Upper lobe of left lung (tissue), 6 donors: Measurements from ENCODE around the gene TOR3A. TPM values are rescaled to one million over a fixed set of nuclear protein-coding genes. Genes with fewer than 3 reads are reported as not detected.

Experiments used
- ATAC-seq, 2 donors: fragments of 200-7000 bp; cut with Tn5 transposase; one replicate each; pipeline ENCODE4 v1.9.1; 2022; ENCODE audit warnings: mild to moderate bottlenecking in 2 of 2, moderate library complexity in 2 of 2; ENCODE audit not compliant: low FRiP score in 2 of 2
- DNase-seq, 2 donors: peaks; one replicate each; pipeline ENCODE4 v3.0.0-alpha.2; 2019 to 2020
- H3K27ac ChIP-seq, 4 donors: fragments of 200-600 bp; sonication (generic); one replicate each; pipeline ENCODE4 v1.5.1; 2016 to 2019
- H3K27me3 ChIP-seq, 4 donors: fragments of 200-600 bp; sonication (generic); one replicate each; pipeline ENCODE4 v1.5.1; 2017 to 2019
- H3K36me3 ChIP-seq, 4 donors: fragments of 200-600 bp; sonication (generic); one replicate each; pipeline ENCODE4 v1.5.1; 2016 to 2019
- H3K4me1 ChIP-seq, 4 donors: fragments of 200-600 bp; sonication (generic); one replicate each; pipeline ENCODE4 v1.5.1; 2018 to 2019
- H3K4me3 ChIP-seq, 4 donors: fragments of 200-600 bp; sonication (generic); one replicate each; pipeline ENCODE4 v1.5.1; 2017 to 2019; ENCODE audit warnings: mild to moderate bottlenecking in 2 of 4, moderate library complexity in 1 of 4
- H3K9me3 ChIP-seq, 4 donors: fragments of 200-600 bp; sonication (generic); one replicate each; pipeline ENCODE4 v1.5.1; 2018 to 2019
- EP300 ChIP-seq, 4 donors: sonication (generic); formaldehyde crosslinking; IDR thresholded peaks; one replicate each; pipeline ENCODE4 v1.5.1; 2017; ENCODE audit warnings: antibody characterized with exemption in 4 of 4, control low read depth in 2 of 4
- POLR2A ChIP-seq, 4 donors: fragments of 450-650 bp; IDR thresholded peaks; one replicate each; pipeline ENCODE4 v1.5.1; 2016 to 2017; ENCODE audit warnings: antibody characterized with exemption in 4 of 4, mild to moderate bottlenecking in 2 of 4
- POLR2AphosphoS5 ChIP-seq, 2 donors: sonication (generic); formaldehyde crosslinking; IDR thresholded peaks; one replicate each; pipeline ENCODE4 v1.5.1; 2017; ENCODE audit warnings: antibody characterized with exemption in 2 of 2
- WGBS, 2 donors: methylation state at CpG; one replicate each; pipeline ENCODE4 v1.1.5; 2017 to 2018; 5-methylcytosine and 5-hydroxymethylcytosine counted together
- total RNA-seq, 6 donors: library from RNA; depleted of rRNA in 4 of 6; stranded (reverse); fragments of >200 nt in 4 of 6; gene quantifications; one replicate each; pipeline versions ENCODE4 v1.1.0 to v1.2.1, GENCODE V29; 2016 to 2021
- TF ChIP-seq, protein P1 (sequence below), 6 experiments: fragments of 450-650 bp in 4 of 6; fragments of 200-600 bp in 2 of 6; sonication (generic) in 2 of 6; IDR thresholded peaks; one replicate each; pipeline ENCODE4 v1.5.1; 2016 to 2019; ENCODE audit warnings: antibody characterized with exemption in 6 of 6
- donor health status: DM: no; HTN: no; CAD: no; lungs with moderate emphysema.
- donor health status: DM: no; HTN: yes; CAD: no; lungs with severe emphysema.

TOR3A gene
- total RNA-seq, 6 donors from 2014 or later: 26.2 to 44.1 (median 29.5) TPM

DNA sequence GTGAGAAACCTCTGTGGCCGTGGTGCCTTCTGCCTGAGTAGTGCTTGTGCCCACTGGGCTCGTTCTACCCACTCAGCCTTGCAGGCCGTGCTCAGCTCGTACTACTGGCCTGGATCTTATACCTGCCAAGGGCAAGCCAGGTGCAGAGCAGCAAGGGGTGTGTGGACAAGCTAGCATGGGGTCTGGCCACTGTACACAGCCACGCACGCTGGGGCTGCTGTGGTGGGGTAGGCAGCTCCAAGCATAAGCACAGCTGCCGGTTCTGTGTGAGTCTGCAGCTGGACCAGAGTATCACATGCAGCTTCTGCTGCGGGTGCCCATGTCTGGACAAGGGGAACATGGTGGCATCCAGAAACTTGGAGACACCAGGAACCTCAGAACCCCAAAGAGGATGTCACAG, 39.8 kb upstream of the TOR3A start:
- no peak for TF ChIP-seq POLR2A (IDR thresholded peaks at IDR 0.05)
- TF ChIP-seq, protein P1, sequence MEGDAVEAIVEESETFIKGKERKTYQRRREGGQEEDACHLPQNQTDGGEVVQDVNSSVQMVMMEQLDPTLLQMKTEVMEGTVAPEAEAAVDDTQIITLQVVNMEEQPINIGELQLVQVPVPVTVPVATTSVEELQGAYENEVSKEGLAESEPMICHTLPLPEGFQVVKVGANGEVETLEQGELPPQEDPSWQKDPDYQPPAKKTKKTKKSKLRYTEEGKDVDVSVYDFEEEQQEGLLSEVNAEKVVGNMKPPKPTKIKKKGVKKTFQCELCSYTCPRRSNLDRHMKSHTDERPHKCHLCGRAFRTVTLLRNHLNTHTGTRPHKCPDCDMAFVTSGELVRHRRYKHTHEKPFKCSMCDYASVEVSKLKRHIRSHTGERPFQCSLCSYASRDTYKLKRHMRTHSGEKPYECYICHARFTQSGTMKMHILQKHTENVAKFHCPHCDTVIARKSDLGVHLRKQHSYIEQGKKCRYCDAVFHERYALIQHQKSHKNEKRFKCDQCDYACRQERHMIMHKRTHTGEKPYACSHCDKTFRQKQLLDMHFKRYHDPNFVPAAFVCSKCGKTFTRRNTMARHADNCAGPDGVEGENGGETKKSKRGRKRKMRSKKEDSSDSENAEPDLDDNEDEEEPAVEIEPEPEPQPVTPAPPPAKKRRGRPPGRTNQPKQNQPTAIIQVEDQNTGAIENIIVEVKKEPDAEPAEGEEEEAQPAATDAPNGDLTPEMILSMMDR (IDR thresholded peaks at IDR 0.05): no peak
- no peak for TF ChIP-seq POLR2AphosphoS5 (IDR thresholded peaks at IDR 0.05)
- TF ChIP-seq EP300 (IDR thresholded peaks at IDR 0.05): no peak
- peaks cover 0 to 18% (median 8%) of the 10 kb centered on the region in 4 donors for H3K4me1 ChIP-seq
- WGBS, 2 donors: 96 to 97% methylated on average over 6 to 8 of the region's 8 CpGs
- no peaks in the 10 kb centered on the region for H3K27me3 ChIP-seq
- H3K36me3 ChIP-seq: no peaks in the 10 kb centered on the region
- ATAC-seq (peak; percentile 22 to 23), DNase-seq (no peak)
- no peaks in the 10 kb centered on the region for H3K9me3 ChIP-seq
- H3K27ac ChIP-seq: no peak overlapping the region
- H3K4me3 ChIP-seq: no peak overlapping the region

DNA sequence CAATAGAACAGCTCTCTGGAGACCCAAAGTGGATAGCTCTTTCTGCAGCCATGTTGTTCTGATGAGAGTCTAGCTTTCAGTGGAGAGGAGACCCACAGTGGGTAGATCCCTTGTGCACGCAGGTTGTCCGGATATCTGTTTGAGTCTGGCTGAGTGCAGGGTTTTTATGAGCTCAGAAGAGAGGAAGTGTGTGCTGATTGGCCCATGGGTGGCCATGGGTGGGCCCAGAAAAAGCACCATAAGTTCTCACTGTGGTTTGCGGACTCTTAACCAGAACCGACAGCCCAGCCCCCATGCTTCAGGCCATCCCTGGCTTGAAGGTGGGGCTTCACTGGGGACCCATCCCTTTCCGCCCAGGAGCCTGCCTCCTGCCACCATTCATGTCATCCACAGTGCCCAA, 39.2 kb upstream of the TOR3A start:
- Histone ChIP-seq H3K27ac (no peak overlapping the region), H3K9me3 (no peaks in the 10 kb centered on the region), H3K27me3 (no peaks in the 10 kb centered on the region), H3K36me3 (no peaks in the 10 kb centered on the region), H3K4me1 (peaks cover 0 to 13% (median 6%) of the 10 kb centered on the region in 4 donors), H3K4me3 (no peak overlapping the region)
- WGBS, 2 donors: 94 to 97% methylated on average over 4 to 5 of the region's 5 CpGs
- DNase-seq (no peak), ATAC-seq (peak in 1 of 2 donors; percentile 26)
- TF ChIP-seq EP300 (IDR thresholded peaks at IDR 0.05) (no peak), POLR2AphosphoS5 (IDR thresholded peaks at IDR 0.05) (no peak), POLR2A (IDR thresholded peaks at IDR 0.05) (no peak)
- TF ChIP-seq, protein P1 (IDR thresholded peaks at IDR 0.05): no peak

DNA sequence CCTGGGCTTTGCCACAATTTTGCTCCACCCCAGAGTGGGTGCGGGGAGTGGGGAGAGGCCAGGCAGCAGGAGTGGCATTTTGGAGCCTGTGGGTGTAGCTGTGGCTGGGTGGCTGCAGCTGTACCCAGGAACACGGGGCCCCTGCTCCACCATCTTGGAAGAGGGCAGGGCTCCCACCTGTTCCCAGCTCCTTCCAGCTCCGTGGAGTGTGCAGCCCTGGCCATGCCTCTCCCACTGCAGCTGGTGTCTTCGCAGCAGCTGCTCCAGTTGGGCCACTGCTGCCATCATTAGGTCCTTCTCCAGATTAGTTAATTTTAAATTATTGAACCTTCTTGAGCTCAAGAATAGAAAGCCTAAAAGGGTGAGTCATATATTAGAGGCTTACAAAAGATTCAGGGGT, 38.6 kb upstream of the TOR3A start:
- H3K4me1 ChIP-seq: peaks cover 0 to 10% (median 3%) of the 10 kb centered on the region in 4 donors
- ATAC-seq: peak in 1 of 2 donors; percentile 55
- DNase-seq: no peak
- H3K27ac ChIP-seq: no peak overlapping the region
- no peak overlapping the region for H3K4me3 ChIP-seq
- no peaks in the 10 kb centered on the region for H3K36me3 ChIP-seq
- no peaks in the 10 kb centered on the region for H3K27me3 ChIP-seq
- H3K9me3 ChIP-seq: no peaks in the 10 kb centered on the region
- 95 to 96% methylated on average over 4 of the region's 4 CpGs for WGBS, 2 donors
- TF ChIP-seq POLR2AphosphoS5 (IDR thresholded peaks at IDR 0.05) (no peak), POLR2A (IDR thresholded peaks at IDR 0.05) (no peak), EP300 (IDR thresholded peaks at IDR 0.05) (no peak)
- TF ChIP-seq, protein P1 (IDR thresholded peaks at IDR 0.05): no peak

DNA sequence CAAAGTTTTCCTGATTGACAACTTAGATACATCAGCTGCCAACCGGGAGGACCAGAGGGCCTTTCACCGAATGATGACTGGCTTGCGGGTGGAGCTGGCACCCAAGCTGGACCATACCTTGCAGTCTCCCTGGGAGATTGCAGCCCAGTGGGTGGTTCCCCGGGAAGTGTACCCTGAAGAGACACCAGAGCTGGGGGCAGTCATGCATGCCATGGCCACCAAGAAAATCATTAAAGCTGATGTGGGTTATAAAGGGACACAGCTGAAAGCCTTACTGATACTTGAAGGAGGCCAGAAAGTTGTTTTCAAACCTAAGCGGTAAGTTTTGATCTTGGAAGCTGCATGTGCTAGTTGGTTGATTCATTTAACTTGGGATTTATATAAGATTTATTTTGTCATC, 38.0 kb upstream of the TOR3A start:
- Histone ChIP-seq H3K4me3 (no peak overlapping the region), H3K4me1 (peaks cover 0 to 6% (median 1%) of the 10 kb centered on the region in 4 donors), H3K9me3 (no peaks in the 10 kb centered on the region), H3K36me3 (no peaks in the 10 kb centered on the region), H3K27ac (no peak overlapping the region), H3K27me3 (no peaks in the 10 kb centered on the region)
- TF ChIP-seq EP300 (IDR thresholded peaks at IDR 0.05) (no peak), POLR2AphosphoS5 (IDR thresholded peaks at IDR 0.05) (no peak), POLR2A (IDR thresholded peaks at IDR 0.05) (no peak)
- TF ChIP-seq, protein P1 (IDR thresholded peaks at IDR 0.05): no peak
- DNase-seq: no peak
- 94% methylated on average over 5 of the region's 5 CpGs for WGBS, 2 donors
- no peak for ATAC-seq
